H9 (cell line): ENCODE data around the gene PGR. TPM values are rescaled to one million over a fixed set of nuclear protein-coding genes. Genes with fewer than 3 reads are reported as not detected.

Source experiments
- DNase-seq: peaks from one replicate; pipeline ENCODE4 v3.0.0-alpha.2; 2017
- H2AFZ ChIP-seq: one replicate; pipeline ENCODE4 v1.6.1; 2013; ENCODE audit warnings: mild to moderate bottlenecking, low read length, control low read depth, moderate library complexity
- H2AK5ac ChIP-seq: 2 replicates; pipeline ENCODE4 v1.6.1; 2013; ENCODE audit warnings: low read length, control low read depth, mixed read lengths; ENCODE audit not compliant: insufficient read length
- H2BK120ac ChIP-seq: one replicate; pipeline ENCODE4 v1.6.1; 2013; ENCODE audit warnings: low read depth, mild to moderate bottlenecking, low read length, control low read depth, inconsistent platforms; ENCODE audit not compliant: poor library complexity, severe bottlenecking
- H2BK12ac ChIP-seq: 2 replicates; pipeline ENCODE4 v1.6.1; 2013; ENCODE audit warnings: low read length, control low read depth, mixed read lengths, low read depth; ENCODE audit not compliant: insufficient read length
- H2BK15ac ChIP-seq: 2 replicates; pipeline ENCODE4 v1.6.1; 2013; ENCODE audit warnings: low read depth, low read length, control low read depth
- H2BK20ac ChIP-seq: one replicate; pipeline ENCODE4 v1.6.1; 2013; ENCODE audit warnings: low read depth, mild to moderate bottlenecking, low read length, control low read depth, inconsistent platforms; ENCODE audit not compliant: poor library complexity, severe bottlenecking
- H2BK5ac ChIP-seq: 2 replicates; pipeline ENCODE4 v1.6.1; 2013; ENCODE audit warnings: low read length, control low read depth, mixed read lengths; ENCODE audit not compliant: insufficient read length
- H3K14ac ChIP-seq: 2 replicates; pipeline ENCODE4 v1.6.1; 2013; ENCODE audit warnings: low read length, control low read depth; ENCODE audit not compliant: insufficient read depth
- H3K18ac ChIP-seq: 2 replicates; pipeline ENCODE4 v1.6.1; 2013; ENCODE audit warnings: low read depth, mild to moderate bottlenecking, mixed read lengths, low read length, control low read depth; ENCODE audit not compliant: insufficient read length
- H3K23ac ChIP-seq: 2 replicates; pipeline ENCODE4 v1.6.1; 2013; ENCODE audit warnings: low read length, control low read depth, mixed read lengths, low read depth; ENCODE audit not compliant: insufficient read length
- H3K23me2 ChIP-seq: 2 replicates; pipeline ENCODE4 v1.6.1; 2013; ENCODE audit warnings: low read depth, mild to moderate bottlenecking, mixed read lengths, low read length, control low read depth; ENCODE audit not compliant: insufficient read length, poor library complexity, severe bottlenecking
- H3K27ac ChIP-seq: 2 replicates; pipeline ENCODE4 v1.5.1; 2013; ENCODE audit warnings: low read length, control low read depth, mixed read lengths, low read depth; ENCODE audit not compliant: insufficient read length
- H3K27me3 ChIP-seq: 2 replicates; pipeline ENCODE4 v1.6.1; 2013; ENCODE audit warnings: low read length, control low read depth, inconsistent platforms; ENCODE audit not compliant: insufficient read depth
- H3K4ac ChIP-seq: 2 replicates; pipeline ENCODE4 v1.6.1; 2013; ENCODE audit warnings: low read depth, mild to moderate bottlenecking, control low read depth, inconsistent platforms, low read length, moderate library complexity
- H3K4me1 ChIP-seq: 2 replicates; pipeline ENCODE4 v1.6.1; 2013; ENCODE audit warnings: low read length, control low read depth, inconsistent platforms; ENCODE audit not compliant: insufficient read depth
- H3K4me2 ChIP-seq: 2 replicates; pipeline ENCODE4 v1.6.1; 2013; ENCODE audit warnings: low read length, control low read depth, mixed read lengths; ENCODE audit not compliant: insufficient read length, insufficient read depth
- H3K56ac ChIP-seq: 2 replicates; pipeline ENCODE4 v1.6.1; 2013; ENCODE audit warnings: low read depth, mild to moderate bottlenecking, mixed read lengths, low read length, control low read depth; ENCODE audit not compliant: insufficient read length
- H3K79me1 ChIP-seq: 2 replicates; pipeline ENCODE4 v1.6.1; 2013; ENCODE audit warnings: low read depth, mild to moderate bottlenecking, moderate library complexity, low read length, control low read depth, inconsistent platforms; ENCODE audit not compliant: insufficient read depth, poor library complexity, severe bottlenecking
- H3K79me2 ChIP-seq: 2 replicates; pipeline ENCODE4 v1.6.1; 2013; ENCODE audit warnings: low read length, control low read depth, inconsistent platforms; ENCODE audit not compliant: insufficient read depth
- H3K9ac ChIP-seq: 2 replicates; pipeline ENCODE4 v1.6.1; 2013; ENCODE audit warnings: low read length, control low read depth, mixed read lengths; ENCODE audit not compliant: insufficient read length; ENCODE audit errors: extremely low read depth
- H3K9me3 ChIP-seq: one replicate; pipeline ENCODE4 v1.6.1; 2013; ENCODE audit warnings: low read depth, low read length, inconsistent platforms; ENCODE audit not compliant: control insufficient read depth
- H3T11ph ChIP-seq: one replicate; pipeline ENCODE4 v1.6.1; 2013; ENCODE audit warnings: mild to moderate bottlenecking, low read length, control low read depth, inconsistent platforms
- H4K20me1 ChIP-seq: one replicate; pipeline ENCODE4 v1.6.1; 2013; ENCODE audit not compliant: control insufficient read depth, insufficient read length, insufficient read depth
- H4K5ac ChIP-seq: 2 replicates; pipeline ENCODE4 v1.6.1; 2013; ENCODE audit warnings: low read depth, mild to moderate bottlenecking, mixed read lengths, low read length, control low read depth; ENCODE audit not compliant: insufficient read length
- H4K8ac ChIP-seq: replicated peaks from 2 replicates; pipeline ENCODE4 v1.6.1; 2013; ENCODE audit warnings: low read length, control low read depth, mixed read lengths, low read depth; ENCODE audit not compliant: insufficient read length
- H4K91ac ChIP-seq: 2 replicates; pipeline ENCODE4 v1.6.1; 2013; ENCODE audit warnings: low read depth, mild to moderate bottlenecking, moderate library complexity, mixed read lengths, low read length, control low read depth; ENCODE audit not compliant: insufficient read length
- H3K27ac Mint-ChIP-seq, 3 experiments: 2 replicates in 2 of 3; 3 replicates in 1 of 3; pipeline ENCODE4 v1.8.0; 2020 to 2021; ENCODE audit warnings: mixed read lengths in 3 of 3, mild to moderate bottlenecking in 1 of 3, moderate library complexity in 1 of 3
- H3K27me3 Mint-ChIP-seq: 2 replicates; pipeline ENCODE4 v1.8.0; 2021; ENCODE audit warnings: low read depth, mild to moderate bottlenecking, moderate library complexity, mixed read lengths
- H3K36me3 Mint-ChIP-seq, 3 experiments: 2 replicates in 2 of 3; 3 replicates in 1 of 3; pipeline ENCODE4 v1.8.0; 2020 to 2021; ENCODE audit warnings: low read depth in 3 of 3, mixed read lengths in 3 of 3; ENCODE audit not compliant: insufficient read depth in 1 of 3
- H3K4me1 Mint-ChIP-seq, 2 experiments: 2 replicates each; pipeline ENCODE4 v1.8.0; 2020; ENCODE audit warnings: mixed read lengths in 2 of 2
- H3K4me3 Mint-ChIP-seq, 2 experiments: 2 replicates in 1 of 2; 3 replicates in 1 of 2; pipeline ENCODE4 v1.8.0; 2020 to 2021; ENCODE audit warnings: mild to moderate bottlenecking in 2 of 2, mixed read lengths in 2 of 2, moderate library complexity in 1 of 2
- H3K9me3 Mint-ChIP-seq, 2 experiments: 2 replicates in 1 of 2; 3 replicates in 1 of 2; pipeline ENCODE4 v1.8.0; 2020; ENCODE audit warnings: mild to moderate bottlenecking in 2 of 2, mixed read lengths in 2 of 2, moderate library complexity in 1 of 2
- WGBS: extraction: QIAGEN DNeasy Blood & Tissue Kit; methylation state at CpG from one replicate; pipeline ENCODE4 v1.1.7; 2013; ENCODE audit warnings: missing lambda C conversion rate, low lambda C conversion rate, mixed read lengths; ENCODE audit not compliant: insufficient read length; ENCODE audit errors: extremely low coverage; 5-methylcytosine and 5-hydroxymethylcytosine counted together
- total RNA-seq: library from RNA; stranded (reverse); gene quantifications from 2 replicates; pipeline ENCODE4 v1.2.1, GENCODE V29; 2021
- TF ChIP-seq, protein P1 (sequence below): fragments of 200-600 bp; sonication (generic); conservative IDR thresholded peaks from 3 replicates; pipeline ENCODE4 v1.8.0; 2021; ENCODE audit warnings: antibody characterized with exemption, mild to moderate bottlenecking

PGR gene
- total RNA-seq, 1 experiment from 2014 or later = 0.02 TPM

DNA sequence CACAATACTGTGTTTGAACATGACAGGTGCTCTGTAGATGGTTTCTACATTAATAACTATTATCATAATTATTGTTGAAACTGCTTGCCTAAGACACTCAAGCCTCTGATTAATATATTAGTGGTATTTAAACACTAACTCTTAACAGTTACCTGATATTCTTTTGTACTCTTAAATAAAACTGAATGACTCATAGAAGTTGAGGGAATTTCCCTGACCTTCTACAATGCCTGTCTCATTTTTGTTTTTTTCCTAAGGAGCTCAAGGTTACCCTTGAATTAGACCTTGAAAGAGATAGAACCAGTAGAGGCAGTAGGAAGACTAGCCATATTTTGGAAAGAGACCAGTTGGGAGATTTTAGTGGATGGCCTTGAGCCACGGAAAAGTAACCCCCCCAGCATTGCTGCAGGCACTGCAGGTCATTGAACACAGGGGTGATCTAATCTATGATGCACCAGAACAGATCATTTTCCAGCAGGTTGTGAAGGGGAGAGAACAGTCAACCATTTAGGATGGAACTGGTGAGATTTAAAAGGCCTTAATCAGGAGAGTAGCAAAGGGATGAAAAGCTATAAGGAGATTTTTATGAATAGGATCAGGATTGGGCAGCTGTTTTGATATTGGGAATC lies 148.3 kb downstream of the PGR start:
- no peak overlapping the region for H4K8ac ChIP-seq
- no peak overlapping the region for H2BK20ac ChIP-seq

More for the DNA sequence above, 148.3 kb downstream of the PGR start:
- Mint-ChIP-seq H3K27me3 (peaks cover 32% of the 10 kb centered on the region), H3K4me1 (peaks cover 12 to 15% of the 10 kb centered on the region in 2 experiments), H3K27ac (no peak overlapping the region), H3K4me3 (no peak overlapping the region), H3K36me3 (peaks cover 18 to 33% (median 25%) of the 10 kb centered on the region in 3 experiments; a peak in 6 of 7 replicates), H3K9me3 (no peaks in the 10 kb centered on the region)
- no peak overlapping the region for H3K23ac ChIP-seq
- H3K9me3 ChIP-seq = no peaks in the 10 kb centered on the region
- no peak overlapping the region for H2BK5ac ChIP-seq
- no peaks in the 10 kb centered on the region for H3K23me2 ChIP-seq
- H3K14ac ChIP-seq = no peak overlapping the region
- H3K27ac ChIP-seq = no peak overlapping the region
- H3K18ac ChIP-seq = no peak overlapping the region
- TF ChIP-seq, protein P1, sequence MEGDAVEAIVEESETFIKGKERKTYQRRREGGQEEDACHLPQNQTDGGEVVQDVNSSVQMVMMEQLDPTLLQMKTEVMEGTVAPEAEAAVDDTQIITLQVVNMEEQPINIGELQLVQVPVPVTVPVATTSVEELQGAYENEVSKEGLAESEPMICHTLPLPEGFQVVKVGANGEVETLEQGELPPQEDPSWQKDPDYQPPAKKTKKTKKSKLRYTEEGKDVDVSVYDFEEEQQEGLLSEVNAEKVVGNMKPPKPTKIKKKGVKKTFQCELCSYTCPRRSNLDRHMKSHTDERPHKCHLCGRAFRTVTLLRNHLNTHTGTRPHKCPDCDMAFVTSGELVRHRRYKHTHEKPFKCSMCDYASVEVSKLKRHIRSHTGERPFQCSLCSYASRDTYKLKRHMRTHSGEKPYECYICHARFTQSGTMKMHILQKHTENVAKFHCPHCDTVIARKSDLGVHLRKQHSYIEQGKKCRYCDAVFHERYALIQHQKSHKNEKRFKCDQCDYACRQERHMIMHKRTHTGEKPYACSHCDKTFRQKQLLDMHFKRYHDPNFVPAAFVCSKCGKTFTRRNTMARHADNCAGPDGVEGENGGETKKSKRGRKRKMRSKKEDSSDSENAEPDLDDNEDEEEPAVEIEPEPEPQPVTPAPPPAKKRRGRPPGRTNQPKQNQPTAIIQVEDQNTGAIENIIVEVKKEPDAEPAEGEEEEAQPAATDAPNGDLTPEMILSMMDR = no peak
- no peaks in the 10 kb centered on the region for H3K79me2 ChIP-seq
- no peaks in the 10 kb centered on the region for H4K20me1 ChIP-seq
- H2BK15ac ChIP-seq = no peak overlapping the region
- no peak overlapping the region for H3K4me2 ChIP-seq
- no peak overlapping the region for H2BK120ac ChIP-seq
- peaks cover 15% of the 10 kb centered on the region; the same call in 1 of the 2 replicates for H3K27me3 ChIP-seq
- no peak overlapping the region for H2BK12ac ChIP-seq
- H2AK5ac ChIP-seq = no peak overlapping the region
- no peak overlapping the region for H4K91ac ChIP-seq
- no peak overlapping the region for H2AFZ ChIP-seq
- no peak overlapping the region for H4K5ac ChIP-seq
- H3K79me1 ChIP-seq = no peaks in the 10 kb centered on the region
- WGBS = no CpG with 5 or more reads among the region's 1 CpG
- H3K4ac ChIP-seq = no peak overlapping the region
- no peak for DNase-seq
- no peak overlapping the region for H3T11ph ChIP-seq
- no peak overlapping the region for H3K56ac ChIP-seq
- no peaks in the 10 kb centered on the region; the same call in 1 of the 2 replicates for H3K4me1 ChIP-seq
- H3K9ac ChIP-seq = no peak overlapping the region
